MM.1S (cell line): ENCODE data around the gene RRAGC.
"Not testable (repeated sequence)": the region's sequence is repeated elsewhere in the genome, so short reads cannot be mapped to it uniquely, and the experiment has no call there.

Source experiments
- DNase-seq: peaks from one replicate; pipeline ENCODE4 v3.0.0-alpha.2; 2015
- H2AFZ ChIP-seq: fragments of 300-600 bp; sonication (generic); 2 replicates; pipeline ENCODE4 v1.6.0; 2016; ENCODE audit warnings: antibody characterized with exemption, low read length
- H3F3A ChIP-seq: fragments of 300-600 bp; sonication (generic); 2 replicates; pipeline ENCODE4 v1.6.1; 2016; ENCODE audit warnings: mild to moderate bottlenecking, antibody characterized with exemption, low read length, moderate library complexity, mixed read lengths; ENCODE audit not compliant: insufficient read depth
- H3K27ac ChIP-seq: fragments of 300-600 bp; sonication (generic); 2 replicates; pipeline ENCODE4 v1.5.1; 2016; ENCODE audit warnings: mild to moderate bottlenecking, low read length
- H3K27me3 ChIP-seq: fragments of 300-600 bp; sonication (generic); replicated peaks from 2 replicates; pipeline ENCODE4 v1.6.0; 2016; ENCODE audit warnings: low read length; ENCODE audit not compliant: insufficient read depth
- H3K36me3 ChIP-seq: fragments of 300-600 bp; sonication (generic); replicated peaks from 2 replicates; pipeline ENCODE4 v1.6.1; 2016; ENCODE audit warnings: mild to moderate bottlenecking, low read length, mixed read lengths; ENCODE audit not compliant: insufficient read depth
- H3K4me1 ChIP-seq: fragments of 300-600 bp; sonication (generic); 2 replicates; pipeline ENCODE4 v1.6.1; 2016; ENCODE audit warnings: low read length, mixed read lengths
- H3K4me2 ChIP-seq: fragments of 300-600 bp; sonication (generic); 2 replicates; pipeline ENCODE4 v1.6.0; 2016; ENCODE audit warnings: low read depth, low read length
- H3K4me3 ChIP-seq: fragments of 300-600 bp; sonication (generic); 2 replicates; pipeline ENCODE4 v1.5.1; 2016; ENCODE audit warnings: low read length, mixed read lengths
- H3K79me2 ChIP-seq: fragments of 300-600 bp; sonication (generic); 2 replicates; pipeline ENCODE4 v1.6.1; 2016; ENCODE audit warnings: mixed run types, low read length, mixed read lengths
- H3K9ac ChIP-seq: fragments of 300-600 bp; sonication (generic); 2 replicates; pipeline ENCODE4 v1.6.1; 2016; ENCODE audit warnings: low read length, mixed read lengths
- H3K9me2 ChIP-seq: fragments of 300-600 bp; sonication (generic); replicated peaks from 2 replicates; pipeline ENCODE4 v1.6.1; 2016; ENCODE audit warnings: mild to moderate bottlenecking, low read length, mixed read lengths; ENCODE audit not compliant: insufficient read depth
- H3K9me3 ChIP-seq: fragments of 300-600 bp; sonication (generic); replicated peaks from 2 replicates; pipeline ENCODE4 v1.6.1; 2016; ENCODE audit warnings: mild to moderate bottlenecking, low read length, mixed read lengths; ENCODE audit not compliant: insufficient read depth
- H4K20me1 ChIP-seq: fragments of 300-600 bp; sonication (generic); 2 replicates; pipeline ENCODE4 v1.6.1; 2016; ENCODE audit warnings: mild to moderate bottlenecking, low read length, moderate library complexity, mixed read lengths; ENCODE audit not compliant: insufficient read depth
- EZH2 ChIP-seq: fragments of 300-600 bp; sonication (generic); optimal IDR thresholded peaks from 2 replicates; pipeline ENCODE3; 2017; ENCODE audit warnings: low read depth, mild to moderate bottlenecking, antibody characterized with exemption, low read length, mixed read lengths
- EZH2phosphoT487 ChIP-seq: fragments of 300-600 bp; sonication (generic); IDR thresholded peaks from 2 replicates; pipeline ENCODE4 v1.6.1; 2018; ENCODE audit warnings: antibody characterized with exemption, low read length
- TF ChIP-seq, protein P1 (sequence below): fragments of 300-600 bp; sonication (generic); IDR thresholded peaks from 2 replicates; pipeline ENCODE4 v1.5.1; 2016; ENCODE audit warnings: antibody characterized with exemption, low read length, mixed read lengths

Gene RRAGC

DNA sequence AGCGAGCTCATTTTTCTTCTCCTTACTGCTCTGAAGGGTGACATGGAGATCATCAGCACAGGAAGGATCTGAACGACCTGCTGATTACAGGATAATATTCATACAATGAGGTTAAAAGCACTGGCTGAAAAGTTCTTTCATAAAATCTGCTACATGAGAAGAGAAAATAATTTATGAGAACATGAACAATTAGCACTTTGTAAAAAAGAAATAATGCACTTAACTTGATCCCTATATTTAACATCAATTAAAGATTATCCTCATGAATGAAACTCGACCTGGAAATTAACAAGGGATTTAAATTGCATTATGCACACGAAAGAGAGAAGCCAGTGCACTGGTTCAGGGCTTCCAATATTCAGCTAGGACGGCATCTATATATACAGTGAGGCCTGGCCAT lies 46.6 kb downstream of the RRAGC start:
- Histone ChIP-seq H3K27me3 (no peaks in the 10 kb centered on the region), H3K4me2 (no peak overlapping the region), H3K9me3 (no peaks in the 10 kb centered on the region), H3K9ac (no peak overlapping the region), H3K27ac (no peak overlapping the region), H3K79me2 (no peaks in the 10 kb centered on the region), H4K20me1 (no peaks in the 10 kb centered on the region), H2AFZ (no peak overlapping the region), H3K4me1 (0 out of 2 replicates have a peak, but pooled peaks cover 9% of the 10 kb centered on the region), H3K4me3 (no peak overlapping the region), H3K9me2 (no peaks in the 10 kb centered on the region), H3K36me3 (no peaks in the 10 kb centered on the region), H3F3A (peaks cover 10% of the 10 kb centered on the region)
- DNase-seq, result no peak
- no peak for TF ChIP-seq EZH2phosphoT487
- no peak for TF ChIP-seq EZH2
- TF ChIP-seq, protein P1, sequence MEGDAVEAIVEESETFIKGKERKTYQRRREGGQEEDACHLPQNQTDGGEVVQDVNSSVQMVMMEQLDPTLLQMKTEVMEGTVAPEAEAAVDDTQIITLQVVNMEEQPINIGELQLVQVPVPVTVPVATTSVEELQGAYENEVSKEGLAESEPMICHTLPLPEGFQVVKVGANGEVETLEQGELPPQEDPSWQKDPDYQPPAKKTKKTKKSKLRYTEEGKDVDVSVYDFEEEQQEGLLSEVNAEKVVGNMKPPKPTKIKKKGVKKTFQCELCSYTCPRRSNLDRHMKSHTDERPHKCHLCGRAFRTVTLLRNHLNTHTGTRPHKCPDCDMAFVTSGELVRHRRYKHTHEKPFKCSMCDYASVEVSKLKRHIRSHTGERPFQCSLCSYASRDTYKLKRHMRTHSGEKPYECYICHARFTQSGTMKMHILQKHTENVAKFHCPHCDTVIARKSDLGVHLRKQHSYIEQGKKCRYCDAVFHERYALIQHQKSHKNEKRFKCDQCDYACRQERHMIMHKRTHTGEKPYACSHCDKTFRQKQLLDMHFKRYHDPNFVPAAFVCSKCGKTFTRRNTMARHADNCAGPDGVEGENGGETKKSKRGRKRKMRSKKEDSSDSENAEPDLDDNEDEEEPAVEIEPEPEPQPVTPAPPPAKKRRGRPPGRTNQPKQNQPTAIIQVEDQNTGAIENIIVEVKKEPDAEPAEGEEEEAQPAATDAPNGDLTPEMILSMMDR, result no peak

DNA sequence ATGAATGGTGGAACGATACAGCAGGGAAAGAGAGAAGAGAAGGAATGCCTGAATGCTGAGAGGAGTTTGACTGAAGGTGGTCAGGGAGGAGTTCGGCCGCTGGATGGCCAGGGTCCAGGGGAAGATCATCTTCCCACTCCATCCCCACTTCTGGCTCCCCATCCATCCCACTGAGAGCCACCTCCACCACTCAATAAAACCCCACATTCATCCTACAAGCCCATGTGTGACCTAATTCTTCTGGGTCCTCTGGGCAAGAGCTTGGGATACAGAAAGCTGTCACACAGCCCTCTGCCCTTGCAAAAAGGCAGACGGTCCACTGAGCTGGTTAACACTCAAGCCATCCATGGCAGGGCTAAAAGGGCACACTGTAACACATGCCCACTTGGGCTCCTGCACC lies 48.1 kb downstream of the RRAGC start:
- not testable (repeated sequence) for H3K27ac ChIP-seq, H3K36me3 ChIP-seq, H3K4me1 ChIP-seq, H3K79me2 ChIP-seq, DNase-seq, H3K9me3 ChIP-seq, H3K27me3 ChIP-seq, H2AFZ ChIP-seq, H4K20me1 ChIP-seq, H3K9me2 ChIP-seq, H3K4me3 ChIP-seq, H3K9ac ChIP-seq, H3K4me2 ChIP-seq
- H3F3A ChIP-seq, result peaks cover 10% of the 10 kb centered on the region

DNA sequence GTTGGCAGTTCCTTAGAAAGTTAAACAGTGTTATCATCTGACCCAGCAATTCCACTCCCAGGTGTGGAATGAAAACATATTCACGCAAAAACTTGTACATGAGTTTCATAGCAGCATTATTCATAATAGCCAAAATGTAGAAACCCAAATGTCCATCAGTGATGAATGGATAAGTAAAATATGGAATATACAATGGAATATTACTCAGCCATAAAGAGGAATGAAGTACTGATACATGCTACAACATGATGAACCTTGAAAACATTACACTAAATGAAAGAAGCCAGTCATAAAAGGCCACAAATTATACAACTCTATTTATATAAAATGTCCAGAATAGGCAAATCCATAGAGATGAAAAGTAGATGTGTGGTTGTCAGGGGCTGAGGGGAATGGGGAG lies 53.5 kb downstream of the RRAGC start:
- Histone ChIP-seq H3K79me2 (no peaks in the 10 kb centered on the region), H3K9me2 (no peaks in the 10 kb centered on the region), H3F3A (no peaks in the 10 kb centered on the region), H3K4me2 (no peak overlapping the region), H3K27ac (no peak overlapping the region), H3K27me3 (peaks cover 10% of the 10 kb centered on the region), H3K36me3 (no peaks in the 10 kb centered on the region), H3K4me3 (no peak overlapping the region), H4K20me1 (no peaks in the 10 kb centered on the region), H3K9ac (no peak overlapping the region), H3K9me3 (no peaks in the 10 kb centered on the region), H2AFZ (no peak overlapping the region), H3K4me1 (no peaks in the 10 kb centered on the region)
- DNase-seq, result no peak
- TF ChIP-seq, protein P1, result no peak

DNA sequence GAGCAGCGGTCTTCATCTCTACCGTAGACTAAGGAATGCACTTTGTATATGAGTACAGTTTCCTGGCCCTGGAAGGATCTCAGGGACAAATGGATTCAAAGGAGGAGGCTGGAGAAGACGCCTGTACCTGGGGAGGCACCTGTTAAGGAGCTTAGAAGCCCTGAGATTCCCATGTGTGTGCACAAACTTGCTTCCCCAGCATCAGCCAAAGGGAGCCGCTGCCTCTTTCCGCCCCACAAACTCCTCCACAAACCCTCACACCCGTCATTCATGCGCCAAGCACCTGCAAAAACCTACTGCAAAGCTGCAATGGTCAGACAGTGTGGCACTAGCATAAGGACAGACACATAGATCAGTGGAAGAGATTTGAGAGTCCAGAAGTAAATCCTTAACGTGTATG lies 54.5 kb downstream of the RRAGC start:
- TF ChIP-seq EZH2phosphoT487, result no peak
- TF ChIP-seq, protein P1, result no peak
- TF ChIP-seq EZH2, result no peak
- Histone ChIP-seq H3K79me2 (no peaks in the 10 kb centered on the region), H3K9ac (no peak overlapping the region)

More for the DNA sequence above, 54.5 kb downstream of the RRAGC start:
- Histone ChIP-seq H3F3A (no peaks in the 10 kb centered on the region), H4K20me1 (no peaks in the 10 kb centered on the region), H3K4me3 (no peak overlapping the region), H2AFZ (no peak overlapping the region), H3K27me3 (peaks cover 10% of the 10 kb centered on the region), H3K36me3 (no peaks in the 10 kb centered on the region), H3K27ac (no peak overlapping the region), H3K9me2 (no peaks in the 10 kb centered on the region), H3K4me2 (no peak overlapping the region), H3K4me1 (no peaks in the 10 kb centered on the region), H3K9me3 (no peaks in the 10 kb centered on the region)
- no peak for DNase-seq
